HUES6 (cell line): ENCODE results near the gene SRM.
A peak's percentile ranks its signal among the peaks of the same experiment; 100 is the strongest.
"Not testable (repeated sequence)": the region's sequence is repeated elsewhere in the genome, so short reads cannot be mapped to it uniquely, and the experiment has no call there.

Experiments
- H3K27ac ChIP-seq: 2 replicates; pipeline ENCODE4 v1.7.0; 2013; ENCODE audit warnings: low read depth, mild to moderate bottlenecking, low read length, inconsistent platforms
- H3K27me3 ChIP-seq: 2 replicates; pipeline ENCODE4 v1.6.1; 2013; ENCODE audit warnings: low read length; ENCODE audit not compliant: control insufficient read depth, insufficient read depth
- H3K36me3 ChIP-seq: 2 replicates; pipeline ENCODE4 v1.6.1; 2013; ENCODE audit warnings: low read length; ENCODE audit not compliant: control insufficient read depth, insufficient read depth
- H3K4me1 ChIP-seq: 2 replicates; pipeline ENCODE4 v1.6.1; 2013; ENCODE audit warnings: low read length; ENCODE audit not compliant: control insufficient read depth, insufficient read depth
- H3K4me3 ChIP-seq: 2 replicates; pipeline ENCODE4 v1.5.1; 2013; ENCODE audit warnings: low read depth, low read length
- H3K9ac ChIP-seq: one replicate; pipeline ENCODE4 v1.6.1; 2013; ENCODE audit warnings: mild to moderate bottlenecking, low read length
- H3K9me3 ChIP-seq: 2 replicates; pipeline ENCODE4 v1.6.1; 2013; ENCODE audit warnings: low read depth, low read length; ENCODE audit not compliant: control insufficient read depth, insufficient read depth

Gene SRM

DNA sequence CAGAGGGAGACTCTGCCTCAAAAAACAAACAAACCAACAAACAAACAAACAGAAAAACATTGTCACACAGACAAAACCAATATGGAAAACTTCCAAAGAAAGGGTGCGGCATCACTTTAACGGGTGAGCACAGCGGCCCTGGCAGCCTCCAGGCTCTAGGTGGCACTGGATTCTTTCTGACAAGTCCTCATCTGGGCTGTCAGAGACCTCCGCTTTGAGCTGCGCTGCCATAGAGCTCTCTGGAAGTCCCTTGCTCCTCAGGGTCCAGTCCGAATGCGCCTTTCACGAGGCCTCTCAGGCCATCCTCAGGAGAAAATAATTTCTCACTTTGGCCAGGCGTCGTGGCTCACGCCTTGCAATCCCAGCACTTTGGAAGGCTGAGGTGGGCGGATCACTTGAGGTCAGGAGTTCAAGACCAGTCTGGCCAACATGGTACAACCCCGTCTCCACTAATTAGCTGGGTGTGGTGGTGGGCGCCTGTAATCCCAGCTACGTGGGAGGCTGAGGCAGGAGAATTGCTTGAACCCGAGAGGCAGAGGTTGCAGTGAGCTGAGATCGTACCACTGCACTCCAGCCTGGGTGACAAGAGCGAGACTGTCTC, 4.2 kb upstream of the SRM start:
- H3K36me3 ChIP-seq: peaks cover 52% of the 10 kb centered on the region
- H3K9me3 ChIP-seq, H3K27ac ChIP-seq: not testable (repeated sequence)

DNA sequence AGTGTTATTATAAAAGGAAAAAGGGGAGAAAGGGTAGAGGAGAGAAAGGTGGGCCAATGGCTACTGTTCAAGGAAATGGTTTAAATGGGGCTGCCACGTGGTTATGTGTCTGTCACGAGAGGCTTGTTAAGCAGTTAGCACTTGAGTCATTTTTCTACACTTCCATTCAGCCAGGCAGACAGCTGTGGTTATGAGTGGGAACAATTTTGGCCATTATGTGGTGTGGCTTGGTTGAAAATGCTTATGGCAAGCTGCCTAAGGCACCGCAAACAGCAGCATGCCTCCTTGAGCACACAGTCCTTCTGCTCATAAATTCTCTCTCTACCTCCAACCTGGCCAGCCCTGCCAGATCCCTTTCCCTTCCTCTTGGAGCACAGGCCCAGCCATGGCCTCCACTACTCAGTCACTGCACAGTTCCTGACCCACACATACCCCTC, 3.2 kb upstream of the SRM start:
- peaks cover 43% of the 10 kb centered on the region for H3K36me3 ChIP-seq
- no peaks in the 10 kb centered on the region for H3K9me3 ChIP-seq
- H3K27me3 ChIP-seq: no peaks in the 10 kb centered on the region
- H3K4me3 ChIP-seq: no peak overlapping the region
- H3K4me1 ChIP-seq: peaks cover 10% of the 10 kb centered on the region
- H3K27ac ChIP-seq: no peak overlapping the region
- H3K9ac ChIP-seq: no peak overlapping the region

More for the DNA sequence above, 4.2 kb upstream of the SRM start:
- H3K27me3 ChIP-seq, H3K4me3 ChIP-seq, H3K9ac ChIP-seq, H3K4me1 ChIP-seq: not testable (repeated sequence)

DNA sequence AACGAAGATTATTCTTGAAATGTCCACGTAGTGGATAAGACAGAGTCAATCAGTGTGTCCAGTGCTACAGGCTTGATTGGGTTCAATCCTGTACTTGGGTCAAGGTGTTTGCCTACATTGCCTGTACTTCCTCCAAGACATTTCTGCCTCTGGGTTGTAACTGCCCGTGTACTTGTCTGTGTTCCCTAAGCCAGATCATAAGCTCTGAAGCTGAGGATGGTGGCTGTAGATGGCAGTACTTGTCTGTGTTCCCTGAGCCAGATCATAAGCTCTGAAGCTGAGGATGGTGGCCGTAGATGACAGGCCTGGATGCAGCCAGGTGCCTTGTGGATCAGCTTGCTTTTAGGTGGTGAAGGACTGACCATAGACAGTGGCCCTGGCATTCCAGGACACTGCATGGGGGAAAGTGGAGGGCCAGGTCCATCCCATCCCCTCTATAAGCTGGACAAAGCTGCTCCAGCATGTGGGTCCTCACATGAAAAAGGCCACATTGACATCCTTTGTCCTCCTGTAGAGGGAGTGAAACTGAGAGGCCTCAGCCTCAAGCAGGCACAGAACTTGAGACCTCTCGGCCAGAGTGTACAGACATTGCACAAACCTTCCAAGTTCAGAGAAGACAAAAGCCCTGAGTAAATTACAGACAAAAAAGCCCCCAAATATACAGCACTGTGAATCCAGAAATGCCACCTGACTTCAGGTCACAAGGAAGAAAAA, 2.0 kb upstream of the SRM start:
- H3K27ac ChIP-seq: no peak overlapping the region
- no peaks in the 10 kb centered on the region for H3K27me3 ChIP-seq
- peaks cover 10% of the 10 kb centered on the region for H3K4me1 ChIP-seq
- no peak overlapping the region for H3K9ac ChIP-seq
- H3K4me3 ChIP-seq: no peak overlapping the region
- H3K9me3 ChIP-seq: no peaks in the 10 kb centered on the region
- H3K36me3 ChIP-seq: peaks cover 44% of the 10 kb centered on the region

DNA sequence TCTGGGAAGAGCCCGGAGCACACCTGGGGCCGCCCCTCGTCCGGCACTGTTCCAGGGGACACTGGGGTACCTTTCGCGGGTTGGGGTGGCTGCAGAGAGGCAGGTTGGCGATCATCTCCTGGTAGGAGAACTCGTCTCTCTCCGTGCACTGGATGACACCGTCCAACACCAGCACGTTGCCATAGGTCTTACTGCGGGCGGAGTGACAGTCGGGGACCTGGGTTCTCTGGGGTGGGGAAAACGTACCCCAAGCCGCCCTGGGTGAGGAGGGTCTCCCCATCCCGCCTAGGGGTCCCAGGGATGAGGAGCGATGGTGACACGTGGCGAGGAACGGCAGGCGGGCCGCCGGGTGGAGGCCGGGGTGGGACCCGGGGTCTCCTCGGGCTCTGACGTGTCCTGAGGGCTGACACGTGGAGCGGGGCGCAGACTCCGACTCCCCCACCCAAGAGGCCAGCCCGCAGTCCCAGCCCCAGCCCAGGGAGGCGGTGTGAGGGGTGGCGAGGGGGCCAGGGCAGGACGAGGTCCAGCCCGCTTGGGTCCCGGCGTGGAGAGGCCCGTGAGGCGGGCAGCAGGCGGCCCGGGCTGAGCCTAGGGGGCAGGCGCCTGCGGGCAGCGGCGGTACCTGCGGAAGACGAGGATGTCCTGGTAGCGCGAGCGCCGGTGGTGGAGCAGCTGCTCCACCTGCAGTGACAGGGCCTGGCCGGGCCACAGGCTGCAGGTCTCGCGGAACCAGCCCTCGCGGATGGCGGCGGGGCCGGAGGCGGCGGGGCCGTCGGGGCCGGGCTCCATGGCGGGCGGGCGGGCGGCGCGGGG, 457 bp downstream of the SRM start:
- H3K9me3 ChIP-seq: no peaks in the 10 kb centered on the region
- peak overlapping the region; percentile 92 for H3K4me3 ChIP-seq
- H3K9ac ChIP-seq: peak overlapping the region; percentile 95
- peaks cover 10% of the 10 kb centered on the region for H3K4me1 ChIP-seq
- no peaks in the 10 kb centered on the region for H3K27me3 ChIP-seq
- H3K27ac ChIP-seq: peak overlapping the region; percentile 70; the same call in 1 of the 2 replicates
- peaks cover 39% of the 10 kb centered on the region for H3K36me3 ChIP-seq

DNA sequence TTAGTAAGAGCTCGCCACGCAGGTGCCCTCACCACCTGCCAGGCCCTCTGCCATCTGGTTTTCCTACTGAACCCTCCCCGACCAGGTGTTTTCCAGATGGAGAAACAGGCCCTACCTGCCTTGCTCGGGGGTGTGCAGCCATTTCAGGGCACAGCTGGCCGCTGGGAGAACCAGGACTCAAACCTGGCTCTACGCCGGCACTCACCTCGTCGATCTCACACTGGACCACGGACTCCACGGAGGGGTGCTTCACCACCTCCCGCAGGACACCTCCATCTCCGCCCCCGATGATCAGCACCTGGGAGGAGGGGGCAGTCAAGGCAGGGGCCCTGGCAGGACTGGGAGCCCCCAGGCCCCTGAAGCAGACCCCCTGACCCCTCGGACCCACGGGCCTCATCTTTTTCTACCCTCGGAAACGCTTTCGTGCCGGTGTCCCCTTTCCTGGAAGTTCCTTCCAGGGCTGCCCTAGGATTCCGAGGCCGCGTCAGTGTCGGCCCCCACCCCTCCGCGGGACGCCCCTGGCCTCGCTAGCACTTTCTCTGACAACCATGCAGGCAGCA, 1.1 kb downstream of the SRM start:
- H3K9ac ChIP-seq: peak overlapping the region; percentile 95
- peak overlapping the region; percentile 92 for H3K4me3 ChIP-seq
- H3K27me3 ChIP-seq: no peaks in the 10 kb centered on the region
- H3K36me3 ChIP-seq: peaks cover 42% of the 10 kb centered on the region
- H3K4me1 ChIP-seq: peaks cover 10% of the 10 kb centered on the region
- H3K9me3 ChIP-seq: no peaks in the 10 kb centered on the region
- H3K27ac ChIP-seq: no peak overlapping the region

DNA sequence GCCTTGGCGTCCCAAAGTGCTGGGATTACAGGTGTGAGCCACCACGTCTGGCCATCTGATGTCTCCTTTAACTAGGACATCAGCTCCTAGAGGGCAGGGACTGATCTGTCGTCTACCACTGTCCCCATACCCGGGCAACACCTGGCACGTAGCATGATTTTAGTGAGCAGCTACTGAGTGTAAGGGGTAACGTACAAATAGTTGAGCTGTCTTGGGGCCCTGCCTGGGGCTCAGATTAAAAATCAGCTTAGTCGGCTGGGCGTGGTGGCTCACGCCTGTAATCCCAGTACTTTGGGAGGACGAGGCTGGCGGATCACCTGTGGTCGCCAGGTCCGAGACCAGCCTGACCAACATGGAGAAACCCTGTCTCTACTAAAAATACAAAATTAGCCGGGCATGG, 1.8 kb downstream of the SRM start:
- Histone ChIP-seq H3K4me1 (peaks cover 12% of the 10 kb centered on the region), H3K9ac (no peak overlapping the region), H3K9me3 (no peaks in the 10 kb centered on the region), H3K27ac (no peak overlapping the region), H3K4me3 (no peak overlapping the region), H3K36me3 (peaks cover 38% of the 10 kb centered on the region), H3K27me3 (no peaks in the 10 kb centered on the region)

DNA sequence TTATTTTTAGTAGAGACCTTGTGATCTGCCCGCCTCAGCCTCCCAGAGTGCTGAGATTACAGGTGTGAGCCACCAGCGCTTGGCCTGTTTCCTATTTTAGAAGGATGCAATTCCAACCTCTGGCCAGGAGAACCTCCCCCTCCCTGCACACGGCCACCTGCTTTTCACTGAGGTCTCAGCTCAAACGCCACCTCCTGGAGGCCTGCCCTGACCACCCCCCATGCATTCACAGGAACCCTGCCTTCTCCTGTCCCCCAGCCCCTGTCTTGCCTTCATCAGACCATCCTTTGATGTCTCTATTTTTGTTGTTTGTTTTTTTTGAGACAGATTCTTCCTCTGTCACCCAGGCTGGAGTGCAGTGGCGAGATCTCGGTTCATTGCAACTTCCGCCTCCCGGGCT, 2.3 kb downstream of the SRM start:
- no peak overlapping the region for H3K9ac ChIP-seq
- H3K27ac ChIP-seq: no peak overlapping the region
- H3K4me1 ChIP-seq: peaks cover 14% of the 10 kb centered on the region
- H3K27me3 ChIP-seq: no peaks in the 10 kb centered on the region
- H3K4me3 ChIP-seq: no peak overlapping the region
- peaks cover 34% of the 10 kb centered on the region for H3K36me3 ChIP-seq
- H3K9me3 ChIP-seq: no peaks in the 10 kb centered on the region

DNA sequence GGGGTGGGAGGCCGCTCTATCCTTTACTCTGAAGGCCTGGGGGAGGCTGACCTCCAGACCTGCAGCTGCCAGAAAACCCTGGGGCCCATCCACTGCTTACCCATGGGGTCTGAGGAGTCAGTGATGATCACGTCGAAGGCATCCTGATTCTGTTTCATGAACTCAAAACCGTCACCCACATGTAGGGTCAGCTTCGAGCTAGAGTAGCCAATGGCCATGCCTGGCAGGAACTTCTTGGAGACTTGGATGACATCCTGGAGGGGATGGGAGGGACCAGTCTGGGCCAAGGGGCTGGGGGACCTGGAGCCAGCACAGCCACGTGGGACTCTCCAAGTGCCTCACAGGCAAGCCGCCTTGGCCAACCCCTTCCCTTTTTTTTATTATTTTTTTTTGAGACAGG, 3.3 kb downstream of the SRM start:
- Histone ChIP-seq H3K4me1 (peaks cover 22% of the 10 kb centered on the region), H3K4me3 (no peak overlapping the region), H3K27ac (no peak overlapping the region), H3K9ac (no peak overlapping the region), H3K36me3 (peaks cover 30% of the 10 kb centered on the region), H3K9me3 (no peaks in the 10 kb centered on the region), H3K27me3 (no peaks in the 10 kb centered on the region)

DNA sequence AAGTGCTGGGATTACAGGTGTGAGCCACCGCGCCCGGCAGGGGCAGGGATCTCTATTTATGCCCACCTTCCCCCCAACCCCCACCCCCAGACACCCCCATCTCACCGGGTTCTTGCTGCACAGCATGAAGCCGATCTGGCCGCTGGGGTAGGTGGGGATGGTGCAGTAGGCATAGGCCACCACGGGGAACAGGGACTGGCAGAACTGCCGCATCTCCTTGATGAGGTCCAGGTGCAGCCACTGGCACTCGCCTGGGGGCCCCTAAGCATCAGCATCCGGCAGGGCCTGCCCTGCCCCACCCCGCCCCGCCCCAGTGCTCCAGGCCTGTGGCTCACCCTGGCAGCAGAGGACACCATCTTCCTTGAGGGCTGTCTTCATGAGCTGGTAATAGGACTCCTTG, 4.1 kb downstream of the SRM start:
- H3K4me3 ChIP-seq: no peak overlapping the region
- peaks cover 18% of the 10 kb centered on the region for H3K4me1 ChIP-seq
- H3K36me3 ChIP-seq: peaks cover 30% of the 10 kb centered on the region
- no peaks in the 10 kb centered on the region for H3K27me3 ChIP-seq
- H3K9me3 ChIP-seq: no peaks in the 10 kb centered on the region
- no peak overlapping the region for H3K9ac ChIP-seq
- no peak overlapping the region for H3K27ac ChIP-seq

DNA sequence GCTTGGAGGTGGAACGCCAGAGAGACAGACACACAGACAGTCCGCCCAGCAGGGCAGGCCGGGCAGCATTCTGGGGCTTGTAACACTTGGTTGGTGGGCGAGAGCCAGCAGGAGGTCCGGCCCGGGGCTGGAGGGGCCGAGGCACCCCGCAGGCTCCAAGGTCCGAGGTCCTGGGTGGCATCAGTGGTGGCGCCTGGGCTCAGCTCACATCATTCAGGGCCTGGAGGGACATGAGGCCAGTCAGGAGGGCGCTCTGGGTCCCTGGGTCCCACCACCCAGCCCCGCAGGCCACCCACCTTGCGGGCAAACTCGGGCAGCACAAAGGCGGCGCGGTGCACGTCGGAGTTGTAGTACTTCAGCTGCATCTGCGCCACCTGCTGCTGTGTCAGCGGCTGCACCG, 5.2 kb downstream of the SRM start:
- Histone ChIP-seq H3K27me3 (no peaks in the 10 kb centered on the region), H3K9ac (no peak overlapping the region), H3K4me3 (no peak overlapping the region), H3K36me3 (peaks cover 30% of the 10 kb centered on the region), H3K9me3 (no peaks in the 10 kb centered on the region), H3K4me1 (peaks cover 17% of the 10 kb centered on the region), H3K27ac (no peak overlapping the region)

DNA sequence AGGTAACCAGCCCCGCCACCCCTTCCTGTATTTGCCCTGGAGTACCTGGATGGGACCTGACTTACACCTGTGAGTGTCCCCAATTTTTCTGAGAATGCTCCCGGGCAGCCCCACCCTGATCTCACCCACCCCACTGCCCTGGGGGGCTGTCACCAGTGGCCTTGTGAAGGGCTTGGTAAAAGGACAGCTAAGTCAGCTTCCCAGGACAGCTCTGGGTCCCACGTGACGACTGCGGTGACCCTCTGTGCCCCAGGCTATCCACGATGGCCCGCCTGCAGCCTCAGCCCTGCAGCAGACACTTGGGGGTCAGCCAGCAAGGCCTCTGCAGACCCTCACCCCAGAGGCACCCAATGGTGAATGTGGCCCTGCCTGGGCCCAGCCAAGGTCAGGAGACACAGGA, 5.6 kb downstream of the SRM start:
- Histone ChIP-seq H3K4me3 (no peak overlapping the region), H3K36me3 (peaks cover 30% of the 10 kb centered on the region), H3K4me1 (peaks cover 17% of the 10 kb centered on the region), H3K27ac (no peak overlapping the region), H3K27me3 (no peaks in the 10 kb centered on the region), H3K9ac (no peak overlapping the region), H3K9me3 (no peaks in the 10 kb centered on the region)
